K562 (cell line): ENCODE data around the gene FRMD4A. TPM values are rescaled to one million over a fixed set of nuclear protein-coding genes. Genes with fewer than 3 reads are reported as not detected.

Source experiments
- ATAC-seq: fragments of 200-7000 bp; cut with Tn5 transposase; 3 replicates; pipeline ENCODE4 v1.9.1; 2020; ENCODE audit warnings: moderate library complexity
- BruUV-seq: library from RNA; stranded (reverse); fragments of 400-500 nt; replicated peaks from 2 replicates; lab custom pipeline; 2021; lab: Mats Ljungman, UMichigan
- CTCF ChIA-PET: fragments of 300-600 bp; formaldehyde crosslinking; extraction: SDS; loops from one replicate; lab custom pipeline; 2021; ENCODE audit warnings: low intra/inter-chr PET ratio; lab: Yijun Ruan, JAX
- POLR2A ChIA-PET: fragments of 300-600, 350-650 bp; sonication (Branson Sonifier 250); formaldehyde crosslinking; extraction: SDS; loops from one replicate; lab custom pipeline; 2021; ENCODE audit warnings: antibody characterized with exemption, inconsistent platforms; lab: Yijun Ruan, JAX
- DNase-seq, 4 experiments: peaks; one replicate each; pipeline versions ENCODE4 v3.0.0 to v3.0.0-alpha.2; 2011 to 2018; ENCODE audit warnings: low spot score in 3 of 4, mixed read lengths in 3 of 4; ENCODE audit errors: extremely low read depth in 1 of 4
- FAIRE-seq: peaks from 2 replicates; lab custom pipeline; 2011; peaks lifted over from hg19 to GRCh38; lab: Jason Lieb, UNC
- H2AFZ ChIP-seq: 2 replicates; pipeline ENCODE4 v1.6.0; 2011; ENCODE audit warnings: low read depth, low read length, control low read depth, inconsistent platforms
- H3K27ac ChIP-seq: fragments of 200-600 bp; 3 replicates; pipeline ENCODE4 v1.8.0; 2011; ENCODE audit warnings: low read depth, mild to moderate bottlenecking, control low read depth, inconsistent platforms, low read length, moderate library complexity, mixed read lengths; ENCODE audit errors: extremely low read depth
- H3K27me3 ChIP-seq, 2 experiments: fragments of 300-600 bp in 1 of 2; 2 replicates in 1 of 2; 3 replicates in 1 of 2; pipeline versions ENCODE4 v1.6.0 to v1.8.0; 2011; ENCODE audit warnings: inconsistent platforms in 2 of 2, low read length in 2 of 2, mild to moderate bottlenecking in 1 of 2, mixed read lengths in 1 of 2, moderate library complexity in 1 of 2; ENCODE audit not compliant: control insufficient read depth in 2 of 2, insufficient read depth in 2 of 2
- H3K36me3 ChIP-seq: fragments of 300-600 bp; 3 replicates; pipeline ENCODE4 v1.8.0; 2011; ENCODE audit warnings: mild to moderate bottlenecking, low read length, inconsistent platforms; ENCODE audit not compliant: control insufficient read depth, insufficient read depth
- H3K4me1 ChIP-seq, 2 experiments: fragments of 200-600 bp in 1 of 2; replicated peaks in 1 of 2; 2 replicates in 1 of 2; 3 replicates in 1 of 2; pipeline versions ENCODE4 v1.5.1 to v1.8.0; 2011; ENCODE audit warnings: inconsistent platforms in 2 of 2, low read length in 2 of 2, mild to moderate bottlenecking in 1 of 2, mixed read lengths in 1 of 2, moderate library complexity in 1 of 2; ENCODE audit not compliant: control insufficient read depth in 2 of 2, insufficient read depth in 2 of 2
- H3K4me2 ChIP-seq: 2 replicates; pipeline ENCODE4 v1.6.1; 2011; ENCODE audit warnings: low read length, control low read depth, inconsistent platforms, mixed read lengths; ENCODE audit not compliant: insufficient read depth
- H3K4me3 ChIP-seq: fragments of 200-600 bp; sonication (generic), shearing (Covaris generic); 2 replicates; pipeline ENCODE4 v1.5.1; 2016; ENCODE audit warnings: control low read depth, inconsistent platforms
- H3K79me2 ChIP-seq: fragments of 200-600 bp; 3 replicates; pipeline ENCODE4 v1.8.0; 2011; ENCODE audit warnings: low read length, inconsistent platforms; ENCODE audit not compliant: control insufficient read depth, insufficient read depth
- H3K9ac ChIP-seq, 2 experiments: 2 replicates each; pipeline versions ENCODE4 v1.6.0 to v1.6.1; 2011; ENCODE audit warnings: low read depth in 2 of 2, low read length in 2 of 2, control low read depth in 1 of 2, inconsistent platforms in 1 of 2, mild to moderate bottlenecking in 1 of 2, mixed read lengths in 1 of 2; ENCODE audit not compliant: insufficient read depth in 1 of 2
- H3K9me1 ChIP-seq: one replicate; pipeline ENCODE4 v1.6.0; 2011; ENCODE audit warnings: inconsistent platforms, mild to moderate bottlenecking, low read length, moderate library complexity; ENCODE audit not compliant: control insufficient read depth, insufficient read depth
- H3K9me3 ChIP-seq: replicated peaks from 2 replicates; pipeline ENCODE4 v1.5.1; 2011; ENCODE audit warnings: low read depth, low read length, inconsistent platforms; ENCODE audit not compliant: control insufficient read depth, insufficient read depth
- H4K20me1 ChIP-seq: replicated peaks from 2 replicates; pipeline ENCODE4 v1.6.1; 2011; ENCODE audit warnings: low read length, inconsistent platforms, mixed read lengths; ENCODE audit not compliant: control insufficient read depth, insufficient read depth
- BDP1 ChIP-seq: IDR thresholded peaks from 3 replicates; pipeline ENCODE4 v1.6.1; 2011; ENCODE audit not compliant: insufficient read length, insufficient read depth
- BRD4 ChIP-seq: fragments of 200-600 bp; sonication (generic); IDR thresholded peaks from 2 replicates; pipeline ENCODE4 v1.6.1; 2017; ENCODE audit warnings: inconsistent platforms
- NCOA1 ChIP-seq: fragments of 450-650 bp; IDR thresholded peaks from 2 replicates; pipeline ENCODE4 v1.6.1; 2016; ENCODE audit warnings: low read depth
- NFIC ChIP-seq: fragments of 450-650 bp; IDR thresholded peaks from 2 replicates; pipeline ENCODE4 v1.6.1; 2017; ENCODE audit warnings: mild to moderate bottlenecking, inconsistent platforms
- RB1 ChIP-seq: fragments of 450-650 bp; IDR thresholded peaks from 2 replicates; pipeline ENCODE4 v1.6.1; 2017; ENCODE audit warnings: low read depth, mild to moderate bottlenecking
- RBBP5 ChIP-seq: fragments of 200-600 bp; sonication (generic); IDR thresholded peaks from 2 replicates; pipeline ENCODE4 v1.6.1; 2012; ENCODE audit warnings: borderline replicate concordance, mild to moderate bottlenecking, low read length, control low read depth, inconsistent platforms; ENCODE audit not compliant: insufficient read depth, poor library complexity, severe bottlenecking
- STAT5A ChIP-seq: IDR thresholded peaks from 2 replicates; pipeline ENCODE4 v1.6.1; 2012; ENCODE audit warnings: low read length, inconsistent platforms, borderline replicate concordance
- ZNF511 ChIP-seq: sonication (generic); formaldehyde crosslinking; IDR thresholded peaks from 2 replicates; pipeline ENCODE4 v1.8.0; 2022; ENCODE audit warnings: mild to moderate bottlenecking, missing genetic modification reagents
- WGBS: fragments of 100-300 bp; shearing (Covaris generic); methylation state at CpG from one replicate; pipeline ENCODE4 v1.1.6; 2016; ENCODE audit warnings: low coverage, mixed read lengths; ENCODE audit not compliant: insufficient coverage; ENCODE audit errors: missing lambda C conversion rate; 5-methylcytosine and 5-hydroxymethylcytosine counted together
- in situ Hi-C: fragments of 300-500 bp; cut with MboI; formaldehyde crosslinking; loops from 4 replicates; pipeline ENCODE4 v1.15.0; 2018; ENCODE audit warnings: inconsistent platforms, mixed read lengths
- intact Hi-C: fragments of 100-400 bp; cut with micrococcal nuclease; formaldehyde crosslinking; loops from 2 replicates; pipeline ENCODE4 v1.14.2; 2022
- polyA plus RNA-seq, 8 experiments: library from polyadenylated mRNA; depleted of rRNA in 4 of 8; stranded (reverse) in 5 of 8; unstranded in 3 of 8; fragments of >200 nt; fragmentation: Nextera tagmentation in 2 of 8; fragmentation: Illumina TruSeq in 1 of 8; extraction: Ambion mirVana in 2 of 8; extraction: Trizol in 1 of 8; gene quantifications; 2 replicates each; pipeline versions ENCODE4 v1.2.1 to v1.2.3, GENCODE V29; 2011 to 2014; ENCODE audit warnings: inconsistent platforms in 1 of 8, missing spikeins in 1 of 8
- total RNA-seq, 7 experiments: library from RNA; depleted of rRNA in 6 of 7; stranded (reverse); fragments of >200 nt in 6 of 7; fragmentation: Illumina TruSeq in 2 of 7; extraction: Trizol in 2 of 7; gene quantifications; 2 replicates each; pipeline versions ENCODE4 v1.2.1 to v1.2.3, GENCODE V29; 2011 to 2021; ENCODE audit warnings: low replicate concordance in 1 of 7

Gene FRMD4A
- total and polyA plus RNA-seq, 9 of the 15 experiments (the other 6 are each of a cell fraction or from before 2014, with no cell fraction given): 0.80 to 5.2 (median 3.0) TPM

- no peak for ATAC-seq
- no peak for FAIRE-seq
- Histone ChIP-seq H2AFZ (no peak overlapping the region), H3K27me3 (0 out of 5 replicates have a peak, but pooled peaks cover 0 to 6% of the 10 kb centered on the region in 2 experiments), H3K79me2 (no peaks in the 10 kb centered on the region), H4K20me1 (no peaks in the 10 kb centered on the region), H3K4me2 (no peak overlapping the region), H3K9ac (no peak overlapping the region), H3K4me1 (no peaks in the 10 kb centered on the region), H3K4me3 (no peak overlapping the region), H3K9me1 (no peaks in the 10 kb centered on the region), H3K36me3 (no peaks in the 10 kb centered on the region), H3K9me3 (no peaks in the 10 kb centered on the region), H3K27ac (no peak overlapping the region)
- intact Hi-C loops: no loop called here
- TF ChIP-seq BRD4 (no peak), NCOA1 (no peak), NFIC (no peak), RB1 (no peak), STAT5A (no peak), ZNF511 (CRISPR knock-in tag) (no peak), RBBP5 (no peak), BDP1 (no peak)
- POLR2A ChIA-PET: no interaction called here
- BruUV-seq: no TSS peak
- in situ Hi-C loops: no loop called here
- no peak for DNase-seq
- WGBS: 2% methylated on average over 3 of the region's 3 CpGs
- CTCF ChIA-PET: no interaction called here
These were observed 380.7 kb downstream of the FRMD4A start for GRCh38 chr10:13949844-13950542.
